HPDE6-E6E7 (cell line): ENCODE measurements around the gene CELF4.

Source experiments
- DNase-seq: peaks from one replicate; pipeline ENCODE4 v3.0.0; 2011; ENCODE audit warnings: missing footprints; ENCODE audit errors: extremely low spot score

CELF4 gene

DNA sequence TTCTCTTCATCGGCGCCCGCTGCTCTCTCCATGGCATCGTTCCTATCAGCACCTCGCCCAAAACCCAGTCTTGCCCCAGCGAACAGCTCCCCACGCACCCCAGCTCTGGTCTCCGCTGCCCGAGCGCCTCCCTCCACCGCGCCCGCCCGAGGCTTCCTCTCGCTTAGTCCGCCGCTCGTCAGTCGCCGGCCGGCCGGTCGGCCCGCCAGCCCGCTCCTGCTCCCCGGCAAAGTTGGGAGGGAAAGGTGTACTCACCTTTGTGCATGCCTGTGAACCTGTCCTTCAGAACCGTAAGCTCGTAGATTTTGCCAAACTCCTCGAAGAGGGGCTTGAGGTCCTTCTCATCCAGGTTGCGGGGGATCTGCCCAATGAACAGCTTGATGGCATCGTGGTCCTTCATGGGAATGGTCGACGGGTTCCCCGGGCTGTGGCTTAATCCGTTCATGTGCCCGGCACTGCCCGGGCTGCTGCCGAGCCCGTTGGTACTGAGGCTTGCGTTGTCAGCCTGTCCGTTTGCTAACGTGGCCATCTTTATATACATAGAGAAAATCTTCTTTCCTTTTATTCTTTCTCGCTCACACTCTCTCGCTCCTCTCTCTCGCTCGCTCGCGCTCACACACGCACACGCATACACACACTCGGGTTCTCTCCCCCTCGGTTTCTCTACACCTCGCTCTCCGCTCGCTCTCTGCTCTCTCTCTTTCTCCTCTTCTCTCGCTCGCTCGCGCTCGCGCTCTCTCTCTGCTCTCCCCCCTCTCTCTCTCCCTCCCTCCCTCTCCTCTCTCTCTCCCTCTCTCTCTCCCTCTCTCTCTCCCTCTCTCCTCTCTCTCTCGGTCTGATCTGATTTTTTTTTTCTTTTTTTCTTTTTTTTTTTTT lies at the start of gene CELF4:
Gene CELF4, minus strand, starts transcription at position 698 of the 876 bp plus-strand sequence.
- no peak for DNase-seq

DNA sequence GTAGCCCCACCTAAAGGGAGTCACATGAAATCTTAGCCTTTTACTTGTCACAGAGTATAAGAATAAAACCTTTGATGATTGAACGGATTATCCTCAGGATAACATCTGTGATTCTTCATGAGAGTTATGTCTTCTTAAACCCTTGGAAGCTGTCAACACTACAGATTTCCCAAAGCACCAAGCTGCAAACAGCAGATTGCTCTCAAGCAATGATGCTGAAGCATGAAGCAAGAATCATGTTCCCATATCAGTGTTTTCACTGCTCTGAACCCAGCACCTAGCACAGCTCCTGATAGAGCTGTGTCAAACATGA lies 47.6 kb upstream of the CELF4 start:
- DNase-seq = no peak

DNA sequence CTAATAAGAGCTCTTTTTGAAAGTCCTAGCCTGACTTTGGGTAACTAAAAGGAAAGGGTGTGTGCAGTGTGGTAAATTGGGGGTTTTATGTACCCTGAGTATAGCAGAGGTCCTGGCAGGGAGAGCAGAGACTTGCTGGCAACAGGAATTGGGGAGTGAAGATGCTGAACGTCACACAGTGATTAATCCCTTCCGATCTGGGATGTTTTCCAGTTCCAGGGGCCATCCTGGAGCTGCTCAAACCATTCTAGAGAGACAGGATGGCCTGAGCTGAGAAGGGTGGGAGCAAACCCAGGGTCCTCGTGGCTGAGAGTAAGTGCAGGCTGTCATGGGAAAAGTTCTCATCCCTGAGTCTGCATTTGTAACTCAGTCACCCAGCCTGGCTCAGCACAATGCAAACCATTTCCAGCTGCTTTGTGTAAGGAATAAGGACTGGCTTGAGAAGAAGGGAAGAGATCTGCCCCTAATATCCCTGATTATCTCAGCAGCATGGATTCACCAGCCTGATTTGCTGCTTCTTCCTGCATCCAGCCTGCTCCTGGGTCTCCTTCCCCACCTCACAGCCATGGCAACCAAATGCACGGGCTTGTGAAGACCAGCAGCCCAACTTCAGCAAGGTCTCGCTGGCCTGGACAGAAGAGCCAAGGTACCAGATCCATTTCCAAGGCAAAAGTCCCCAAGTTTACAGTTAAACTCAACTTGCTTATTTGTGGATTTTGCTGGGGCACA lies 47.1 kb upstream of the CELF4 start:
- DNase-seq = no peak

DNA sequence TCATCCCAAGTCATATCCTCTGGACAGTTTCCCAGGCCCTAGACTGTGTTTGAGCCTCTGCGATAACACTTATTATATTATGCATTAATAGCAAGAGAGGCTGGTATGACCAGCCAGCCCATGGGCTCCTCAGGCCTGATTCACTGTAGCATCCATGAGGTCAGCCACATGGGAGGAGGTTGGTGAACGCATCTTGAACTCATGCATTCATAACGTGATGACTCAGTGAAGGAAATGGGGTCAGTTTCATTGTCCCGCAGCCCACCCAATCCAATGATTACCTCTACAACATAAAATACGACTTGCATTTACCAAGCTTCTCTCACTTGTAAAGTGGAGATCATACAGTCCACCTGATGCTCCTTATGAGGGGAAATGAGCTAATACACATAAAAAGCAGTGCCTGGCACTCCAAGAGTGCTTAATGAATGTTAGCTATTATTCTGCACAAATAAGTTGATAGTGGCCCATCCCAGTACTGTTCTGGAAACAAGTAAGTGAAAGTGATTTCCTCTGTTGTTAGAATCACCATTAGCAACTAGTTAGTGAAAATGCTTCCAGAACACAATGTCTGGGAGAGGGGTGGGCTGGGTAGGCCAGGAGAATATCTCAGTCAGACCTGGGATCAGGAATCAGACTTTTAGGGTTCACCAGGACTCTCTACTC lies 46.1 kb upstream of the CELF4 start:
- no peak for DNase-seq

GRCh38 chr18:37608876-37609275 lies 43.3 kb upstream of the CELF4 start:
- no peak for DNase-seq

GRCh38 chr18:37607281-37607680 lies 41.7 kb upstream of the CELF4 start:
- no peak for DNase-seq

GRCh38 chr18:37604032-37604431 lies 38.4 kb upstream of the CELF4 start:
- no peak for DNase-seq

GRCh38 chr18:37598966-37599896 lies 33.6 kb upstream of the CELF4 start:
- DNase-seq = no peak

DNA sequence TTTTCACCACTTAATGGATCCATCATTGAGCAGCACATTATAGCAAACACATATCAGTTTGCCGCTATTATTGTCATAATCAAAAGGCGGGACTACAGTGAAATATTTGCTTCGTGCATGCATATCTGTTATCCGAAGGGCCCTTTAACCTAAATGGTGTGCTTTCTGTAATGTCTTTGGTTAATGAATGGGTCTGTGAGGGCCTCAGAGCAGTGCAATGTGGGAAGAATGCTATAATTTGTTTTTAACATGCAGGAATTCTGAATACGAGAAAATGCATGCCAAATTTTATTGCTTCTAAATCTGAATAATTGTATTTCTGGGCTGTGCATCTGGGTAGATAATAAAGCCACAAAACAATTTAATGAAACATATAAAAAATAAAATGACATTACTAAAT lies 32.8 kb upstream of the CELF4 start:
- DNase-seq = no peak

- DNase-seq = no peak
These were observed 24.7 kb upstream of the CELF4 start for GRCh38 chr18:37590346-37590745.

GRCh38 chr18:37588289-37588688 lies 22.7 kb upstream of the CELF4 start:
- DNase-seq = no peak

DNA sequence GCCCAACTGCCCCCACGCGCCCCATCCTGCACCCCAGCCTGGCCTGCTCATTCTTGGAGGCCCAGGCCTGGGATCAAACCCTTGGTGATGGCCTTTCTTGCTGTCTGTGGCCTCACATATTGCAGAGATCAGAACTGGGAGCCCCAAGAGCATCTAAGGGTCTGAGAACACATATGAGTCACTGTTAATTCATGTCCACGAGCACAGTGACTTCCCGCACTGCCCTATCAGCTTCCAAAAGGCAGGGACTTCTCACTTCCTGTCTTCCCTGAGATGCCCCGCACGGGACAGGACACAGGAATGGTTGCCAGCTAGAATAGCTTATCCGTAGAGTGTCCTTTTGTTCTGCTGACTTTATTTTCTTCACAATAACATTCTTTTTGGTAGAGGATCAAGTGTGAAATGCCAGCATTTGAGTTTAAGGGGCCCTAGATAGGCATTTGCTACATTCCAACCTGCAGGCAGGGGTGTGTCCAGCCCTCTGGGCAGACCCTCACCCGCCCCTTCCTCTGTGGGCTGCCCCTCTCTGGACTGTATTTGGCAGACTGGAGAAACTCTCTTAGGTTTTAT lies 21.1 kb upstream of the CELF4 start:
- DNase-seq = no peak

GRCh38 chr18:37584952-37585695 lies 19.5 kb upstream of the CELF4 start:
- DNase-seq = no peak

DNA sequence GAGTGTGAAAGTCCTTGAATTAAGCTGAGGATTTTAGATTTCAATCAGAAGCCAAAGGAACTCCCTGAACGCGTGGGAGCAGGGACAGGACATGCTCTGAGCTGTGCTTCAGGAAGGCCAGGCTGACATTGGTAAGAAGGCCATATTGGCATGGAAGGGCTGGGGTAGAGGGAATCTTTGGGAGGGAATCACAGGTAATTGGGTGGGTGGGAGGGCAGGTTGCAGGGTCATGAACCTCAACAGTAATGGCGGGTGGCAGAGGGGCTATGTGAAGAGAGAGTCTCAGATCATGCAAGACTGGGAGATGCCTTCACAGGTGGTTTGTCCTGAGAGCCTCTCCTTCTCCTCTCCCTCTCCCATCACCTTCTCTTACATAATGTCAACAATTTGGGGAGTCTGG lies 18.6 kb upstream of the CELF4 start:
- DNase-seq = no peak

DNA sequence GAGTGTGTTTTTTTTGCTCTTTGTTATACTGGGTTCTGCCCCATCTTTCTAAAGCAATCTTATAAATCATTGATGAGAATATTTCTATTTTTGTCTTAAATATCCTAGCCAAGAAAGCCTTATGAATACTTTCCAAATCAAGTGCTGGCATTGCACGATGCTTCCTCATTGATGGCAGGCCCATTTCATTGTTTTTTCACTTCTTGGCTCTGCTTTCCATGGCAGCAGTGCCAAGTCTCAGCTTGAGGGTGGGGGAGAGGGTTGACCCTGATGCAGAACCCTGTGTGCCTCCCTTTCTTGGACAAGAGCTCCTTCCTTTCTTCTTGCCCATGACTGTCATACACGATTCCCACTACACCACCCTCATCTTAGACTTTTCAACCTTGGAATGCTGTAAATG lies 16.7 kb upstream of the CELF4 start:
- no peak for DNase-seq

DNA sequence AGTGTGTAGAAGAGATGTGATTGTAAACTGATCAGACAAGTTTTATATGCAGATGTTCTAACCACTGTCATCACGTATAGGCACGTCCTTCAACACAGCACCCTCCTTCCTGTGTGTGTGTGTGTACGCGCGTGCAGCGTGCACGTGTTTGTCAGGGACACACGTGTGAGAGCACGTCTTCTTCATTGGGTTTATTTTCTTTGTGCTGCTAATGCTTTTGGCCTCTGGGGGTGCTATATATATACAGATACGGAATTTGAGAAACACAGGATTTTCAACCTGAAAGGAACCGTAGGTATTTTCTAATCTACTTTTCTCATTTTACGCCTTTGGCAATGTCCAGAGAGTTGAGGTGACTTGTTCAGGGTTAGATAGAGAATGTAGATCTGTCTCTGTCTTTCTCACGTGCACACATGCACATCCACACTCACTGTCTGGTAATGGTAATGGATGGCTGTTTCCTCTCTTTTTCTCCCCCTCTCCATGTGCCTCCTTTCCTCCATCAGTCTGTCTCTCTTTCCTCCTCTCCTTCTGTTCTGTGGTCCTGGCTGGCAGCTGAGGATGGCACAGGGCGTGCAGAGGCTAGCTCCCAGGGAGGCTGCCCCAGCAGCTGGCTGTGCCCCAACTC lies 13.4 kb upstream of the CELF4 start:
- DNase-seq = peak; percentile 12

DNA sequence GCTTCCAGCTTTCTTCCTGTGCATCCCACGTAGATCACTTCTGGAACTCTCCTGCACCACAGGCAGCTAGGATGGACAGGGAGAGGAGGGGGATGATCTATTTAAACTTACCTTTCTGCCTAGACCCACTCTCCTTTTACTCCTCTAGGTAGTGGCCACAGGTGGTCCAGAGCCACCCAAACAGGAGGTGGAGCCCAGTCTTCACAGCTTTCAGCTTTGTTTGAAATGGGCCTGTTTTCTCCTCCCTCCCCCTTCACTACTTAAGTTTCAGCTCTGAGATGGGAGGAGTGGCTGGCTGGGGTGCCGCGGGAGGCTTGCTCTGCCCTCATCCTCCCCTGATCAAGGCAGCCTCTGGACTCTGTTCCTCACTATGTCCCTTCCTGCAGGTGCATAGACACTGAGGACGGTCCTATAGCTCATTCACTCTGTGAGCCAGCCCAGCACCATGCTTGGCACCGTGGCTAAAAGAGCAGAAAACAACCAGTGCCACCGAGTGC lies 12.6 kb upstream of the CELF4 start:
- no peak for DNase-seq

DNA sequence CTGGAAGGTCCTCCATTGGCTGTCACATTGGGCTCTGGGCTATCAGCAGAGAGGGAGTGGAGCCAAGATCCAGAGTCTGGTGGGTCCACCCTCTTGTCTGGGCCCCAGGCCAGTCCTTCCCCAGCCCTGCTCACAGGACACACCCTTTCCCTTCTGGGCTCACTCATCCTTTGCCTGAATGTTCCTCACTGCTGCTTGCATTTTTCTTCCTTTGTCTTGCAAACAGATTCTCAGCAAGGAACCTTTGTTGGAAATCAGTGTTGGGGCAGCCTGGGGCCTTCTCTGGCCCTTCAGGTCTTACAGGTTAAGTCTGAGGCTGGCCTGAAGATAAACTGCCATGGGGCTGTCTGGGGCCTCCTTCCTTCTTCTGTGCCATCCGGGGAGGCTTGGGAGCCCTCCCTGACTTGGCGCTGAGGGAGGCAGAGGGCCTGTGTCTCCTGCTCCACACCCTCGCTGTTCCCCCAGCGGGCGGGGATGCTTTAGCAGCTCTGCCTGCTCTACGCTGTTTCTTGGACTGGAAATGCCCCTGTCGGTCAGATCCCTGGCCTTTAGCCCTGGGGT lies 11.5 kb upstream of the CELF4 start:
- DNase-seq = no peak

DNA sequence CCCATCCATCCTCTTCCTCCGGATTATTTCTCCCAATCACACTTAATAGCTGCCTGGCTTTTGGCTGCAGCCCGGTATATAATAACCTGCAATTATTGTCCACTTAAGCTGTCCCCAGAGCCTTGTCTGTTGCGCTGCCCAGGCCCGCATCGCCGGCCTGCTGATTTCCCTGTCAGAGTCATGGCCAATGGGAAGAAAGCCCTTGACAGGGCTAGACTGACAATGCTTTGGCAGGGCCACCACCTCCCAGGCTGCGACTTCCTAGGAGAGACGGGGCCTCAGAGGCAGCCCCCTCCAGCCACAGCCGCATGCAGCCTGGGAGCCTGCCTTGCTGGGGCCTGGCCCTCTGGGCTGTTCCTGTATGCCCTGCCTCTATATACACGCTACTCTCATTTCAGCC lies 10.0 kb upstream of the CELF4 start:
- DNase-seq = no peak

- no peak for DNase-seq
These were observed 8.5 kb upstream of the CELF4 start for GRCh38 chr18:37574113-37574512.
